ENCODE results near the gene SLC22A4. TPM values are rescaled to one million over a fixed set of nuclear protein-coding genes. Genes with fewer than 3 reads are reported as not detected.

SLC22A4 gene
- total RNA-seq, 1 experiment from 2014 or later, result 1.5 TPM

- Histone ChIP-seq H3K27me3 (ENCODE audit: control insufficient read depth, insufficient read depth, low read length) (no peaks in the 10 kb centered on the region; the same call in 1 of the 2 replicates), H3K27ac (ENCODE audit: low read length) (no peak overlapping the region), H3K4me1 (ENCODE audit: control insufficient read depth, insufficient read depth, low read length) (no peaks in the 10 kb centered on the region), H3K4me3 (ENCODE audit: low read depth in 2 of 2, low read length in 2 of 2) (no peak overlapping the region), H3K36me3 (ENCODE audit: control insufficient read depth, insufficient read depth, low read length) (no peaks in the 10 kb centered on the region), H3K9me3 (ENCODE audit: control insufficient read depth, insufficient read depth, low read depth, low read length) (peaks cover 7% of the 10 kb centered on the region; the same call in 1 of the 2 replicates)
- ChIA-PET CTCF (interaction anchor here (1.5 kb wide), 1 partner anchor 13 kb away, joined by 6 read pairs; no protein-coding TSS in a partner anchor), POLR2A (no interaction called here)
- ATAC-seq, result 0 out of 2 replicates have a peak, but pooled peaks have one; percentile 46
- BruUV-seq (replicated peaks), result no TSS peak
- no peak for DNase-seq (ENCODE audit: low read depth, low spot score)
- intact Hi-C loops (cut with micrococcal nuclease; ENCODE audit: unreplicated experiment), result no loop called here
- TF ChIP-seq SIN3A (IDR thresholded peaks at IDR 0.05; ENCODE audit: borderline replicate concordance, insufficient read depth, low read depth, low read length), result no peak
- TF ChIP-seq POLR2AphosphoS5 (IDR thresholded peaks at IDR 0.05; ENCODE audit: low read depth, low read length), result no peak
- no peak for TF ChIP-seq TCF7L2 (IDR thresholded peaks at IDR 0.05; ENCODE audit: low read depth, low read length)
- in situ Hi-C loops (cut with HindIII; ENCODE audit: low pct_unique_long_range_greater_than_20kb, low sequenced_read_pairs), result no loop called here
Observed at GRCh38 chr5:132251220-132251725, 42.9 kb upstream of the SLC22A4 start.

- Histone ChIP-seq H3K9me3 (ENCODE audit: control insufficient read depth, insufficient read depth, low read depth, low read length) (no peaks in the 10 kb centered on the region), H3K27ac (ENCODE audit: low read length) (no peak overlapping the region), H3K4me3 (ENCODE audit: low read depth in 2 of 2, low read length in 2 of 2) (no peak overlapping the region), H3K27me3 (ENCODE audit: control insufficient read depth, insufficient read depth, low read length) (no peaks in the 10 kb centered on the region; the same call in 1 of the 2 replicates), H3K4me1 (ENCODE audit: control insufficient read depth, insufficient read depth, low read length) (no peaks in the 10 kb centered on the region), H3K36me3 (ENCODE audit: control insufficient read depth, insufficient read depth, low read length) (no peaks in the 10 kb centered on the region)
- CTCF ChIA-PET, result no interaction called here
- intact Hi-C loops (cut with micrococcal nuclease; ENCODE audit: unreplicated experiment), result no loop called here
- BruUV-seq (replicated peaks), result no TSS peak
- in situ Hi-C loops (cut with HindIII; ENCODE audit: low pct_unique_long_range_greater_than_20kb, low sequenced_read_pairs), result no loop called here
- DNase-seq (ENCODE audit: low read depth, low spot score), result no peak
- POLR2A ChIA-PET, result no interaction called here
- TF ChIP-seq REST (IDR thresholded peaks at IDR 0.05; ENCODE audit: insufficient read depth in 1 of 2, low read depth in 2 of 2, low read length in 1 of 2) (no peak), POLR2AphosphoS5 (IDR thresholded peaks at IDR 0.05; ENCODE audit: low read depth, low read length) (no peak), SIN3A (IDR thresholded peaks at IDR 0.05; ENCODE audit: borderline replicate concordance, insufficient read depth, low read depth, low read length) (no peak), CTCF (IDR thresholded peaks at IDR 0.05) (no peak), TCF7L2 (IDR thresholded peaks at IDR 0.05; ENCODE audit: low read depth, low read length) (no peak)
- ATAC-seq, result no peak
Observed at GRCh38 chr5:132253008-132253441, 41.2 kb upstream of the SLC22A4 start.

All from Panc1 (cell line).